Caco-2 (cell line): ENCODE measurements around the gene TCF20. TPM values are rescaled to one million over a fixed set of nuclear protein-coding genes. Genes with fewer than 3 reads are reported as not detected.

ENCODE experiments used
- BruUV-seq: library from RNA; stranded (reverse); fragments of 400-500 nt; replicated peaks from 2 replicates; lab custom pipeline; 2021; lab: Mats Ljungman, UMichigan
- CTCF ChIA-PET: fragments of 300-600 bp; sonication (Branson Sonifier 250); formaldehyde crosslinking; loops from one replicate; lab custom pipeline; 2022; ENCODE audit warnings: antibody characterized with exemption; lab: Charles Lee
- POLR2A ChIA-PET: fragments of 300-600 bp; sonication (Branson Sonifier 250); formaldehyde crosslinking; loops from one replicate; lab custom pipeline; 2022; ENCODE audit warnings: antibody characterized with exemption; lab: Charles Lee
- DNase-seq, 2 experiments: peaks; one replicate each; pipeline versions ENCODE4 v3.0.0 to v3.0.0-alpha.2; 2020 to 2022
- H3K27me3 ChIP-seq: replicated peaks from 2 replicates; pipeline ENCODE4 v1.6.0; 2011; ENCODE audit warnings: low read length; ENCODE audit not compliant: control insufficient read depth, insufficient read depth
- H3K36me3 ChIP-seq: 2 replicates; pipeline ENCODE4 v1.5.1; 2011; ENCODE audit warnings: low read length; ENCODE audit not compliant: control insufficient read depth, insufficient read depth
- H3K4me1 ChIP-seq: fragments of 250-450 bp; sonication (Bioruptor Pico); 2 replicates; pipeline ENCODE4 v1.5.1; 2020; ENCODE audit warnings: mild to moderate bottlenecking
- H3K4me3 ChIP-seq: 2 replicates; pipeline ENCODE4 v1.5.1; 2011; ENCODE audit warnings: low read depth, mild to moderate bottlenecking, control low read depth, low read length
- H3K9me3 ChIP-seq: fragments of 250-450 bp; sonication (Bioruptor Pico); 2 replicates; pipeline ENCODE4 v1.5.1; 2020; ENCODE audit warnings: mild to moderate bottlenecking, moderate library complexity
- H3K27ac Mint-ChIP-seq: one replicate; pipeline ENCODE4 v1.8.0; 2022; ENCODE audit warnings: mixed read lengths; ENCODE audit not compliant: unreplicated experiment
- H3K27me3 Mint-ChIP-seq: one replicate; pipeline ENCODE4 v1.8.0; 2022; ENCODE audit warnings: mixed read lengths; ENCODE audit not compliant: insufficient read depth, unreplicated experiment
- H3K36me3 Mint-ChIP-seq: one replicate; pipeline ENCODE4 v1.8.0; 2022; ENCODE audit warnings: mild to moderate bottlenecking, mixed read lengths; ENCODE audit not compliant: insufficient read depth, unreplicated experiment
- H3K4me1 Mint-ChIP-seq: one replicate; pipeline ENCODE4 v1.8.0; 2022; ENCODE audit warnings: low read depth, mixed read lengths; ENCODE audit not compliant: unreplicated experiment
- H3K4me3 Mint-ChIP-seq: one replicate; pipeline ENCODE4 v1.8.0; 2022; ENCODE audit warnings: mild to moderate bottlenecking, moderate library complexity, mixed read lengths; ENCODE audit not compliant: unreplicated experiment
- H3K9me3 Mint-ChIP-seq: one replicate; pipeline ENCODE4 v1.8.0; 2022; ENCODE audit warnings: mixed read lengths; ENCODE audit not compliant: unreplicated experiment
- intact Hi-C: fragments of 100-400 bp; cut with micrococcal nuclease; formaldehyde crosslinking; loops from one replicate; pipeline ENCODE4 v1.10.0; 2022; ENCODE audit not compliant: unreplicated experiment
- total RNA-seq: library from RNA; stranded (reverse); gene quantifications from 2 replicates; pipeline ENCODE4 v1.2.3, GENCODE V29; 2022
- TF ChIP-seq, protein P1 (sequence below), 2 experiments: fragments of 200-600 bp in 1 of 2; IDR thresholded peaks; 1 replicate in 1 of 2; 2 replicates in 1 of 2; pipeline versions ENCODE4 v1.5.1 to v1.8.0; 2011 to 2022; ENCODE audit warnings: antibody characterized with exemption in 1 of 2, control low read depth in 1 of 2, inconsistent platforms in 1 of 2, low read depth in 1 of 2, low read length in 1 of 2, mild to moderate bottlenecking in 1 of 2, moderate library complexity in 1 of 2; ENCODE audit not compliant: insufficient read depth in 1 of 2, severe bottlenecking in 1 of 2, unreplicated experiment in 1 of 2

The TCF20 gene
- total RNA-seq, 1 experiment from 2014 or later: 82.7 TPM

DNA sequence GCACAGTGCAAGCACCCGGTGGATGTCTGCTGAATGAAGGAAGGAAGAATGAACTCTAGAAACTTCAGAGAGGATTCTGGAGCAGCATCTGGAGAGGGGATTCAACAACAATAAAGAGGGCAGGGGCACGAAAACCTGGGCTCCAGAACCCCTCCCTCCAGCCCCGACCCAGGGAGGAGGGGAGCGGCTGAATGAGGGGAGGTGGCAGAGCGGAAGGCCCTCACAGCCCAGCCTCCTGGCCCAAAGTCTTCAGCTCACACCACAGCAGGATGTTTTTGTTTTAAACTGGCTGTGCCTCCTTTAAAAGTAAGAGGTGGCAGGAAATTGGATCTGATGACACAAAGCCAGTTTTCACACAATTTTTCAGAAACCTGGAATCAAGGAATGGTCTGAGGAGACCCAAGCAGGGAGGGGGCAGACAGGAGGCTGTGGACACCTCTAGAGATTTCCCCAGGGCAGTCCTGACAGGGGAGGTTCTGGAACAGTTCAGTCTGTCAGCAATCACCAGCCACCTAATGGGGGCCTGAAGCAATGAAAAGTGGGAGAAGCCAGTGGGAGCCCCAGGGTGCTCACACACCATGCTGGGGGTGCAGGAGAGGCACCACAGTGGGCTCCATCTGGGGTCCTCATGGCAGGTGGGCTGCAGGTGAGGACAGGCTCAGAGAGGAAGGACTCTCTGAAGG lies 44.4 kb upstream of the TCF20 start:
- intact Hi-C loops: loop anchor here (1.0 to 10.0 kb wide), 5 partner anchors 32 to 220 kb away; partner anchors contain the start of gene NDUFA6
- no peak overlapping the region for H3K4me3 Mint-ChIP-seq
- DNase-seq: no peak
- peaks cover 38% of the 10 kb centered on the region for H3K4me1 Mint-ChIP-seq
- TF ChIP-seq, protein P1, sequence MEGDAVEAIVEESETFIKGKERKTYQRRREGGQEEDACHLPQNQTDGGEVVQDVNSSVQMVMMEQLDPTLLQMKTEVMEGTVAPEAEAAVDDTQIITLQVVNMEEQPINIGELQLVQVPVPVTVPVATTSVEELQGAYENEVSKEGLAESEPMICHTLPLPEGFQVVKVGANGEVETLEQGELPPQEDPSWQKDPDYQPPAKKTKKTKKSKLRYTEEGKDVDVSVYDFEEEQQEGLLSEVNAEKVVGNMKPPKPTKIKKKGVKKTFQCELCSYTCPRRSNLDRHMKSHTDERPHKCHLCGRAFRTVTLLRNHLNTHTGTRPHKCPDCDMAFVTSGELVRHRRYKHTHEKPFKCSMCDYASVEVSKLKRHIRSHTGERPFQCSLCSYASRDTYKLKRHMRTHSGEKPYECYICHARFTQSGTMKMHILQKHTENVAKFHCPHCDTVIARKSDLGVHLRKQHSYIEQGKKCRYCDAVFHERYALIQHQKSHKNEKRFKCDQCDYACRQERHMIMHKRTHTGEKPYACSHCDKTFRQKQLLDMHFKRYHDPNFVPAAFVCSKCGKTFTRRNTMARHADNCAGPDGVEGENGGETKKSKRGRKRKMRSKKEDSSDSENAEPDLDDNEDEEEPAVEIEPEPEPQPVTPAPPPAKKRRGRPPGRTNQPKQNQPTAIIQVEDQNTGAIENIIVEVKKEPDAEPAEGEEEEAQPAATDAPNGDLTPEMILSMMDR (IDR thresholded peaks at IDR 0.05; ENCODE audit: insufficient read depth in 1 of 2, low read depth in 1 of 2, low read length in 1 of 2, severe bottlenecking in 1 of 2, unreplicated experiment in 1 of 2): no peak
- Histone ChIP-seq H3K4me3 (no peak overlapping the region), H3K27me3 (no peaks in the 10 kb centered on the region), H3K36me3 (no peaks in the 10 kb centered on the region), H3K4me1 (peaks cover 53% of the 10 kb centered on the region), H3K9me3 (no peaks in the 10 kb centered on the region)
- BruUV-seq: no TSS peak
- POLR2A ChIA-PET: no interaction called here
- CTCF ChIA-PET: interaction anchor here (1.3 kb wide), 1 partner anchor 37 kb away, joined by 3 read pairs; no protein-coding TSS in a partner anchor
- H3K36me3 Mint-ChIP-seq: peaks cover 19% of the 10 kb centered on the region
- H3K27ac Mint-ChIP-seq: peak overlapping the region; percentile 86
- H3K27me3 Mint-ChIP-seq: no peaks in the 10 kb centered on the region
- H3K9me3 Mint-ChIP-seq: no peaks in the 10 kb centered on the region

DNA sequence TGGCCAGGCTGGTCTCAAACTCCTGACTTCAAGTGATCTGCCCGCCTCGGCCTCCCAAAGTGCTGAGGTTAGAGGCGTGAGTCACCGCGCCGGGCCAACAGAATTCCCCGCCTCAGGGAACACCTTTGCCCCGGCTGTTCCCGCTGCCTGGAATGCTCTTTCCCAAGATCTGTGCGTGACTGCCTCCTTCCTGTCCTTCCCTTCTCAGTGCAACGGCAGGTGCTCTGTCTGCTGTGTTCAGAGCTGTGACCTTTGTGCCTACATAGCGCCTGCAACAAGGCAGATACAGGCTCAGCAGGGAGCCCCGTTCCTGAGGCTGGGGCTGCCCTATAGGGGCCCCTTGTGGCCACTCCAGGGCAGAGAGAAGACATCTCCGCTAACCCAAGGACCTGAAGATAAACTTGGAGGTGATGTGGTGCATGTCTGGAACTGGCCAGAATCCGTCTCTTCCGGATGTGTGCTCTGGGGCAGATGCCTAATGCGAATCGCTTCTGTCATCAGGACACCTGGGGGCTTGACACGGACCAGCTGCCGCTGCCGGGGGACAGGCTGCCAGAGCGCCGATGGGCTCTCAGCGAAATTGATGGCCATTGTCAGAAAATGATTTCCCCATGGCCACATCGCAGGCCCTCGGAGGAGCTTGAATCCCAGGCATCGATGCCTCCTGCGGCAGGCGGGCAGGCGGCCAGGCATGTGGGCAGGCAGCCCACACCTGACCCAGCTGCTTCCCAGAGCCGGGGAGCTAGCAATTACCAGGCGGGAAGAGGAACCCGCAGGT lies 43.5 kb upstream of the TCF20 start:
- no peaks in the 10 kb centered on the region for H3K27me3 Mint-ChIP-seq
- H3K4me1 Mint-ChIP-seq: peaks cover 42% of the 10 kb centered on the region
- intact Hi-C loops: loop anchor here (1.0 to 10.0 kb wide), 6 partner anchors 10 to 219 kb away; partner anchors contain the start of gene NDUFA6
- DNase-seq: peak; percentile 94 to 98
- TF ChIP-seq, protein P1 (IDR thresholded peaks at IDR 0.05; ENCODE audit: insufficient read depth in 1 of 2, low read depth in 1 of 2, low read length in 1 of 2, severe bottlenecking in 1 of 2, unreplicated experiment in 1 of 2): peak; percentile 67 to 91
- ChIA-PET POLR2A (no interaction called here), CTCF (interaction anchor here (0.7 to 1.8 kb wide), 6 partner anchors 11 to 37 kb away, joined by 3 to 10 read pairs (median 4); no protein-coding TSS in a partner anchor)
- no peak overlapping the region for H3K4me3 ChIP-seq
- peak overlapping the region; percentile 95 for H3K27ac Mint-ChIP-seq
- H3K4me3 Mint-ChIP-seq: peak overlapping the region; percentile 52
- H3K4me1 ChIP-seq: peaks cover 61% of the 10 kb centered on the region
- H3K36me3 ChIP-seq: no peaks in the 10 kb centered on the region
- H3K27me3 ChIP-seq: no peaks in the 10 kb centered on the region
- no peaks in the 10 kb centered on the region for H3K9me3 Mint-ChIP-seq
- H3K9me3 ChIP-seq: no peaks in the 10 kb centered on the region
- BruUV-seq: no TSS peak
- peaks cover 19% of the 10 kb centered on the region for H3K36me3 Mint-ChIP-seq

DNA sequence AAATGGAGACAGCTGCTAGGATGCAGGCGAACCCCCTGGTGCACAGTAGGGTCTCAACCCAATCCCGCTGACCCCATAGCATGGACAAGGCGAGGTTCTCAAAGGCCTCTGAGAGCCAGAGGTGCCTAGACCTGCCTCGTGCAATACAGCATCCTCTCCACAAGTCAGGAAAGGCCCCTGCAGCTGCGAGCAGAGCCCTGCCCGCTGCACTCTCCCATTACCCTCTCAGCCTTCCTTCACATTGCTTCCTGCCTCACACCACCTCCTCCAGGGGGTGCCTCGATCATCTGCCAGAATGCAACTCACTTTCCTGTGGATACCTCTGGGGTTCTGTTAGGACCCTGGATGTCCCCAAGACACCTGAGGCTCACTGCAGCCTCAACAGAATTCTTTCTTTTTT lies 42.8 kb upstream of the TCF20 start:
- peak overlapping the region; percentile 95 for H3K27ac Mint-ChIP-seq

More for the DNA sequence above, 42.8 kb upstream of the TCF20 start:
- BruUV-seq: no TSS peak
- no peaks in the 10 kb centered on the region for H3K27me3 ChIP-seq
- H3K4me1 Mint-ChIP-seq: peaks cover 43% of the 10 kb centered on the region
- H3K4me3 ChIP-seq: no peak overlapping the region
- TF ChIP-seq, protein P1 (IDR thresholded peaks at IDR 0.05; ENCODE audit: insufficient read depth in 1 of 2, low read depth in 1 of 2, low read length in 1 of 2, severe bottlenecking in 1 of 2, unreplicated experiment in 1 of 2): no peak
- H3K36me3 Mint-ChIP-seq: peaks cover 19% of the 10 kb centered on the region
- H3K27me3 Mint-ChIP-seq: no peaks in the 10 kb centered on the region
- CTCF ChIA-PET: interaction anchor here (0.7 to 1.8 kb wide), 6 partner anchors 10 to 36 kb away, joined by 3 to 10 read pairs (median 4); no protein-coding TSS in a partner anchor
- H3K9me3 ChIP-seq: no peaks in the 10 kb centered on the region
- H3K4me1 ChIP-seq: peaks cover 65% of the 10 kb centered on the region
- intact Hi-C loops: loop anchor here (1.0 to 10.0 kb wide), 2 partner anchors 9 to 218 kb away; partner anchors contain the start of gene NDUFA6
- H3K9me3 Mint-ChIP-seq: no peaks in the 10 kb centered on the region
- no peak overlapping the region for H3K4me3 Mint-ChIP-seq
- H3K36me3 ChIP-seq: no peaks in the 10 kb centered on the region
- no peak for DNase-seq
- POLR2A ChIA-PET: no interaction called here
